Measurements from ENCODE around the gene CLCF1.

- no peak for TF ChIP-seq E2F8 (IDR thresholded peaks at IDR 0.05; ENCODE audit: low read depth, partially characterized antibody)
- no peak for TF ChIP-seq CUX1 (IDR thresholded peaks at IDR 0.05; ENCODE audit: insufficient replicate concordance, low read depth, low read length)
- TF ChIP-seq CTCF (IDR thresholded peaks at IDR 0.05 in 2 of 3, conservative IDR thresholded peaks at IDR 0.05 in 1 of 3; ENCODE audit: control insufficient read depth in 2 of 3, extremely low read depth in 1 of 3, insufficient read depth in 1 of 3, low read depth in 3 of 3, low read length in 3 of 3), result no peak
- no peak for TF ChIP-seq JUNB (IDR thresholded peaks at IDR 0.05)
- TF ChIP-seq CREB1 (IDR thresholded peaks at IDR 0.05; ENCODE audit: low read depth), result no peak
- no peak for TF ChIP-seq CBX3 (IDR thresholded peaks at IDR 0.05; ENCODE audit: borderline replicate concordance, low read depth)
- TF ChIP-seq PBX3 (IDR thresholded peaks at IDR 0.05; ENCODE audit: insufficient replicate concordance, low read depth, low read length), result no peak
- no peak for TF ChIP-seq MLLT1 (IDR thresholded peaks at IDR 0.05)
- no peak for TF ChIP-seq POLR2AphosphoS5 (IDR thresholded peaks at IDR 0.05; ENCODE audit: low read length)
- no peak for TF ChIP-seq POLR2A (IDR thresholded peaks at IDR 0.05; ENCODE audit: low read depth, low read length)
- TF ChIP-seq EZH2 (IDR thresholded peaks at IDR 0.05; ENCODE audit: borderline replicate concordance, control insufficient read depth, low read depth, low read length), result no peak
- no peak for TF ChIP-seq MXI1 (IDR thresholded peaks at IDR 0.05; ENCODE audit: low read depth, low read length)
Measured at GRCh38 chr11:67322049-67322448, 51.3 kb downstream of the CLCF1 start.
